Activated CD4-positive, alpha-beta T cell treated with anti-CD3 and anti-CD28 coated beads for 36 hours (primary cell): ENCODE data around the gene SAMD4A. TPM values are rescaled to one million over a fixed set of nuclear protein-coding genes. Genes with fewer than 3 reads are reported as not detected.

ENCODE experiments used
- ATAC-seq: fragments of 200-7000 bp; cut with Tn5 transposase; one replicate; pipeline ENCODE4 v1.10.0; 2021; ENCODE audit warnings: mild to moderate bottlenecking, moderate library complexity
- CTCF ChIA-PET: fragments of 350-600 bp; sonication (Branson Sonifier 250); formaldehyde crosslinking; loops from one replicate; lab custom pipeline; 2021; ENCODE audit warnings: antibody characterized with exemption; lab: Charles Lee
- POLR2A ChIA-PET: fragments of 350-600 bp; sonication (Branson Sonifier 250); formaldehyde crosslinking; loops from one replicate; lab custom pipeline; 2021; ENCODE audit warnings: antibody characterized with exemption, inconsistent platforms; lab: Charles Lee
- DNase-seq: peaks from one replicate; pipeline ENCODE4 v3.0.0-alpha.2; 2020
- H3K27ac Mint-ChIP-seq: one replicate; pipeline ENCODE4 v1.8.0; 2021; ENCODE audit warnings: mixed read lengths
- H3K27me3 Mint-ChIP-seq: one replicate; pipeline ENCODE4 v1.8.0; 2021; ENCODE audit warnings: mixed read lengths
- H3K36me3 Mint-ChIP-seq: one replicate; pipeline ENCODE4 v1.8.0; 2021; ENCODE audit warnings: low read depth, mixed read lengths
- H3K4me1 Mint-ChIP-seq: one replicate; pipeline ENCODE4 v1.8.0; 2021; ENCODE audit warnings: mixed read lengths
- H3K4me3 Mint-ChIP-seq: one replicate; pipeline ENCODE4 v1.8.0; 2021; ENCODE audit warnings: mild to moderate bottlenecking, moderate library complexity, mixed read lengths
- H3K9me3 Mint-ChIP-seq: one replicate; pipeline ENCODE4 v1.8.0; 2021; ENCODE audit warnings: low read depth, mixed read lengths
- intact Hi-C, 2 experiments: fragments of 100-400 bp; cut with DNase I in 1 of 2; cut with micrococcal nuclease in 1 of 2; formaldehyde crosslinking; loops; one replicate each; pipeline versions ENCODE4 v1.14.2 to v1.15.1; 2022 to 2024; cut with DNase I, micrococcal nuclease
- total RNA-seq, 2 experiments: library from RNA; stranded (reverse); gene quantifications; one replicate each; pipeline ENCODE4 v1.2.3, GENCODE V29; 2021

The SAMD4A gene
- total RNA-seq, 2 experiments from 2014 or later, result 2.7 to 2.8 TPM

DNA sequence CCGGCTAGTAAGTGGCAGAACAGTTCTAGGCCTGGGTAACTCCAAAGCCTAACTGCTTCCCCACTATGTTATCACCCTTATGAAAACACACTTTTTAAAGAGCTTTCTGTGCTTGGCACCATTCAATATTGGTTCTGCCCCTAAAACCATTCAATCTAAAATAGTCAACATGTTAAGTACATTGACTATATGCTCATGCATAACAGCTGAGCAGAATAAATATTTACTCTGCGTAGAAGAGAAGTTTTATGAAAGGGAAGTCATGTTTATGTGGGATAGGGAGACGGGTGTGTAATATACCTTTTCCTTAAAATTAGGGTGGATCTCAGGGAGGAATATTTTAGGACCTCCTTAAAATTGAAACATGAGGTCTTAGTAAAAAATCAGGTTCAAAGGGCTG lies 80.5 kb downstream of the SAMD4A start:
- H3K36me3 Mint-ChIP-seq, result no peaks in the 10 kb centered on the region
- CTCF ChIA-PET, result interaction anchor here (1.2 to 1.9 kb wide), 2 partner anchors 16 to 83 kb away, joined by 4 to 6 read pairs; no protein-coding TSS in a partner anchor

DNA sequence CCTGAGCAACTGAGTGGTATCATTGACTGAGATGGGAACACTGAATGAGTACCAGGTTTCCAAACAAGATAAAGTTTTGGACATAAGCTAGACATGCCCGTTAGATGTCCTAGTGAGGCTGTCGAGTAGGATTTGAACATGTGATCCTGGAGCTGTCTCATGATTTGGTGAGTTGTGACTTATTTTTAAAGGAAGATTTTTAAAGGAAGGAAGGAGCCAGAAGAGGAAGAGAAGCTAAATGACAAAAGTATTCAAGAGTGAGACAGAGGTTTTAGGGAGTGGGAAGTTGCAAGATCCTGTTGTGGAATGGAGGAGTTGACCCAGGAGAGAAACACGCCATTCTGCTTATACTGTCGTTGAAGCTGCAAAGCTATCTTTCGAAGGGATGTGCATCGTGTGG lies 82.1 kb downstream of the SAMD4A start:
- Mint-ChIP-seq H3K27me3 (peaks cover 21% of the 10 kb centered on the region), H3K36me3 (no peaks in the 10 kb centered on the region), H3K4me3 (no peak overlapping the region), H3K9me3 (no peaks in the 10 kb centered on the region), H3K27ac (no peak overlapping the region), H3K4me1 (peaks cover 17% of the 10 kb centered on the region)
- DNase-seq (no peak), ATAC-seq (no peak)
- intact Hi-C loops, result no loop called here
- ChIA-PET POLR2A (no interaction called here), CTCF (interaction anchor here (0.8 to 1.1 kb wide), 2 partner anchors 37 to 56 kb away, joined by 3 read pairs; no protein-coding TSS in a partner anchor)

More for the DNA sequence above, 80.5 kb downstream of the SAMD4A start:
- POLR2A ChIA-PET, result interaction anchor here (0.6 kb wide), 1 partner anchor 208 kb away, joined by 7 read pairs; no protein-coding TSS in a partner anchor
- DNase-seq (no peak), ATAC-seq (no peak)
- H3K27ac Mint-ChIP-seq, result no peak overlapping the region
- peaks cover 17% of the 10 kb centered on the region for H3K4me1 Mint-ChIP-seq
- peaks cover 12% of the 10 kb centered on the region for H3K27me3 Mint-ChIP-seq
- H3K4me3 Mint-ChIP-seq, result no peak overlapping the region
- intact Hi-C loops, result loop anchor here in 1 of 2 experiments (2.0 kb wide), 1 partner anchor 25 kb away; no protein-coding TSS in a partner anchor
- no peaks in the 10 kb centered on the region for H3K9me3 Mint-ChIP-seq

DNA sequence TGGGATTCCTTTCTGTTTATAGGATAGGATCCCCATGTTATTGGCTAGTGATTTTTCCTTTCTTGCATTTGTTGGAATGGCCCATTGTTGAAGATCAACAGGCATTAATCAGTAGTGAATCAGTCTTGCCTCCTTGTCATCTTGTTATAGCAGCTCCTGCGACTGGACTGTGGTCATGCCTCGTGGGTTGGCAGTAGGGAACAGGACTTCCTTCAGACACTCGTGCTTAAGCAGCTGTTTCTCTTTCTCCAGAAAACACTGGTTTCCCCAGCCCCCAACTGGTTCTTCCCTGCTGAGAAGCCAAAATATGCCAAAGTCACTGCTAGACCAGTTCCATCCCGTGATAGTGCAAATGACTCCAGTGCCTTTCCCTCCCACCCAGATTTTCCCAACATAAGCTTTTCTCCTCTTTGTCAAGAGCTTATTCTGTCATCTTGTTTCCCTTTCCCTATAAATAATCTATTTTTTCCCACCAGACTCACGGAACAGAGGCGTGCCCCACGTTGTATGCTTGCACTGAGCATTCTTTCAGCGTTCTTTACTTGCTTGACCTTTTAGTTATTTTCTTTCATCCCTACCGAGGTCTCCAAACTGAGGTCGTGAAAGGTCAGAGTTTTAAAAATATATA lies 83.5 kb downstream of the SAMD4A start:
- intact Hi-C loops, result no loop called here

DNA sequence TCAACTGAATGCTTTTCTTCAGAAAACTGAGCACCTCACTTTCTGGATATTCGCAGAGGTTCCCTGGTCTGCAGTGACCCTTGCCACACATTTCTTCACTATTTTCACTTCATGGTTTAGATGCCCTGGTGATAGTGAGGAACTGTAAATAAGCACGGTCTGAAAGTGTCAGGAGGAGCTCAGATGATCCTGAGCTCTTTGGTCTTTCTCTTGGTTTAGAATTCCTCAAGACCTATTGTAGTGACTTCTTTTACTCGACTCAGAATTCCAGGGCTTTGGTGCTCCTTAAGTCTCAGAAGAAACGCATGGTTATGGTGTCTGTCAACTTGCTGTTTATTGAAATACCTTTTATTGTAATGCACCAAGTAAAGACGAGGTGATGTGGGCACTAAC lies 84.0 kb downstream of the SAMD4A start:
- ChIA-PET POLR2A (no interaction called here), CTCF (interaction anchor here (0.5 kb wide), 1 partner anchor 354 kb away, joined by 3 read pairs; no protein-coding TSS in a partner anchor)
- Mint-ChIP-seq H3K27ac (no peak overlapping the region), H3K27me3 (peaks cover 27% of the 10 kb centered on the region), H3K9me3 (no peaks in the 10 kb centered on the region), H3K4me1 (peaks cover 13% of the 10 kb centered on the region), H3K36me3 (no peaks in the 10 kb centered on the region), H3K4me3 (no peak overlapping the region)
- intact Hi-C loops, result no loop called here
- no peak for ATAC-seq
- DNase-seq, result no peak

More for the DNA sequence above, 83.5 kb downstream of the SAMD4A start:
- ChIA-PET POLR2A (no interaction called here), CTCF (interaction anchor here (0.5 kb wide), 1 partner anchor 355 kb away, joined by 3 read pairs; no protein-coding TSS in a partner anchor)
- peaks cover 27% of the 10 kb centered on the region for H3K27me3 Mint-ChIP-seq
- H3K4me3 Mint-ChIP-seq, result no peak overlapping the region
- ATAC-seq (no peak), DNase-seq (no peak)
- H3K4me1 Mint-ChIP-seq, result peaks cover 17% of the 10 kb centered on the region
- no peaks in the 10 kb centered on the region for H3K36me3 Mint-ChIP-seq
- H3K27ac Mint-ChIP-seq, result no peak overlapping the region
- H3K9me3 Mint-ChIP-seq, result no peaks in the 10 kb centered on the region

DNA sequence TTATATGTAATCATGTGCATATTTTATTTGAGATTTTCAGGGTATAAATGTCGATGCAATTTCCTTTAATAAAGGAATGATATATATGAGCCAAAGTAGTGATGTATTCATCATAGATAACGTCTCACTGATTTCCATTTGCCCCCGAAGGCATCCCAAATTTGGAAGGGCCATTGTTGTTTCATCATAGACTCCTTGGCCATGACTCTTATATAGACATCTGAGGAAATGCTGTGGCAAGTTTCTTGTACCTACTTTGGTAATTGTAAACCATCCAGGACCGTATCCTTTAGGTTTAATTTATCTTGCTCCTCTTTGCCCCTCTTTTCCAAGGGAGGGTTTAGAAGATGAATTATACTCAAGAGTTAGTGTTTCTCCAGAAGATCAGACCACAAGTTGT lies 84.7 kb downstream of the SAMD4A start:
- intact Hi-C loops, result no loop called here
- Mint-ChIP-seq H3K27ac (no peak overlapping the region), H3K9me3 (no peaks in the 10 kb centered on the region), H3K4me1 (peaks cover 6% of the 10 kb centered on the region), H3K4me3 (no peak overlapping the region), H3K27me3 (peaks cover 27% of the 10 kb centered on the region), H3K36me3 (no peaks in the 10 kb centered on the region)
- DNase-seq (no peak), ATAC-seq (no peak)
- ChIA-PET POLR2A (no interaction called here), CTCF (no interaction called here)

DNA sequence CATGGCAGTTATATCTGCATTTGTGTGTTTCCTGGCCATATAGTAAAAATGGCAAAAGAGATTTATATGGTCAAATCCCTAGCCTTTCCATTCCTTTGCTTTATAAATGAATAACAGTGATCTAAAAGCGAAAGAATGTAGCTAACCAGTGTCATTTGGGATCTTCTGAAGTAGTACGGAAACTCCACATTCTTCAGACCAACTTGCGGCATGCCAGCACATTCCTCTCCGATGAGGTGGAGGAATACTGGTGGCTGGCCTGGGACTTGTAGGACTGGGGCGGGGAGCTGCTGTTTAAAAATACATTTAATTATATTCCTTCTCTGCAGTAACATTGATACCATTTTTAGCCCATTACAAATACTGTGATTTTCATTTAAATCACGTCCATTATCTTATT lies 85.3 kb downstream of the SAMD4A start:
- DNase-seq (no peak), ATAC-seq (no peak)
- no peaks in the 10 kb centered on the region for H3K36me3 Mint-ChIP-seq
- intact Hi-C loops, result no loop called here
- H3K27ac Mint-ChIP-seq, result no peak overlapping the region
- H3K9me3 Mint-ChIP-seq, result no peaks in the 10 kb centered on the region
- H3K4me3 Mint-ChIP-seq, result no peak overlapping the region
- ChIA-PET POLR2A (no interaction called here), CTCF (no interaction called here)
- peaks cover 27% of the 10 kb centered on the region for H3K27me3 Mint-ChIP-seq
- peaks cover 5% of the 10 kb centered on the region for H3K4me1 Mint-ChIP-seq

DNA sequence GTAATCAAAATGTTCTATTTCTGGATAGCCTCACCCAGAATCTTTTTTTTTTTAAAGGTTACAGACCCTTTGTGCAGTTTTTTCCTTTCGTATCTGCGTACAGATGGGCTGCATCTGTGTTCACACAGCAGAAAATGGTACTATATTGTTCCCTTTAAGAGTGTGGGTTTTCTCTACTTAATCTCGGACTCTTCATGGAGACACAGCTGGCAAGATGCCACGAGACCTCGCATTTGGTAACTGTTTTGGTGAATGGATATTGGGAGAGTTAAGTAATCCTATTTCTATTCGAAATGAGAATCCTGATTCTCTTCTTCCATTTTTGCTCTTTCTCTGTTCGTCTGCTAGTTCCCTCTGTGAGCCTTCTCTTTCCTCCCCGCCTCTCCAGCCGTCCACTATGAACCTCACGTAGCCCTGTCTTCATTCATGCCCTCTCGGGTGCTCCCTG lies 85.7 kb downstream of the SAMD4A start:
- no peaks in the 10 kb centered on the region for H3K36me3 Mint-ChIP-seq
- CTCF ChIA-PET, result no interaction called here
- peaks cover 27% of the 10 kb centered on the region for H3K27me3 Mint-ChIP-seq
- intact Hi-C loops, result no loop called here
- no peaks in the 10 kb centered on the region for H3K9me3 Mint-ChIP-seq
- POLR2A ChIA-PET, result no interaction called here
- H3K4me1 Mint-ChIP-seq, result peaks cover 5% of the 10 kb centered on the region
- no peak overlapping the region for H3K4me3 Mint-ChIP-seq
- H3K27ac Mint-ChIP-seq, result no peak overlapping the region
- DNase-seq (no peak), ATAC-seq (no peak)

DNA sequence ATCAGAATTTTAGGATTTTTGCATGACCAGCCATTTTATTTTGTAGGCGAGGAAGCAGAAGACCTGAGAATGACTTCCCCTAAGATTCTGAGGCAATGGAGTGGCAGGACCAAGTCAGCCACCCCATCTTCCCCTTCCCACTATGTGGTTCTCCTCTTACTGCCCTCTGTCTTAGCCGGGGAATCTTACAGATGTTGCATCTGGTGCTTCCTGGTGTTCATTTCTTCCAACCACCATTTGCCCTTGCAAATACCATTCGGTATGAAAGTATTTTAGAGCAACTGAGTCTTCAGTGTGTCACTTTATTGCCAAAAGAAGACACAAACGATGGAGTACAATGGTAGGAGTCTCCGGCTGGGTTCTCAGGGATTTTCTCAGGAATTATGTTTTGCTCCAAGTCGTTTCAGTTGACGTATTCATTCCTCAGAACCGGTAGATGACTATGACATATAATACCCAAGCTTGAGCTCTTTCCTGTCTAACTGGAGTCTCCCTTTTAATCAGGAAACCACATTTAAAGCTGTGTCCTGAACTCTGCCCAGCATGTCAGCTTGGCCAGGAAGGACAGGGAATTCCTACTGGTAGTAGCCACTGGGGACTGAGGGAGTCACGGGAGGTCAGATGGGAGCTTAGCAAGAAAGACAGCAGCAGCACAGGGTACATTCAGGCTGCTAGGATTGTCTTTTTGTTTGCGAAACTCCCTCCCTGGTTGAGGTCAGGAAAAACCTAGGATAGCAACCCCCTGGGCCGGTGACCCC lies 87.0 kb downstream of the SAMD4A start:
- DNase-seq (no peak), ATAC-seq (no peak)
- H3K36me3 Mint-ChIP-seq, result no peaks in the 10 kb centered on the region
- intact Hi-C loops, result no loop called here
- no peaks in the 10 kb centered on the region for H3K9me3 Mint-ChIP-seq
- no peak overlapping the region for H3K27ac Mint-ChIP-seq
- ChIA-PET POLR2A (no interaction called here), CTCF (interaction anchor here (0.6 to 0.7 kb wide), 2 partner anchors 17 to 87 kb away, joined by 3 read pairs; no protein-coding TSS in a partner anchor)
- H3K4me1 Mint-ChIP-seq, result peaks cover 5% of the 10 kb centered on the region
- peaks cover 27% of the 10 kb centered on the region for H3K27me3 Mint-ChIP-seq
- H3K4me3 Mint-ChIP-seq, result no peak overlapping the region

DNA sequence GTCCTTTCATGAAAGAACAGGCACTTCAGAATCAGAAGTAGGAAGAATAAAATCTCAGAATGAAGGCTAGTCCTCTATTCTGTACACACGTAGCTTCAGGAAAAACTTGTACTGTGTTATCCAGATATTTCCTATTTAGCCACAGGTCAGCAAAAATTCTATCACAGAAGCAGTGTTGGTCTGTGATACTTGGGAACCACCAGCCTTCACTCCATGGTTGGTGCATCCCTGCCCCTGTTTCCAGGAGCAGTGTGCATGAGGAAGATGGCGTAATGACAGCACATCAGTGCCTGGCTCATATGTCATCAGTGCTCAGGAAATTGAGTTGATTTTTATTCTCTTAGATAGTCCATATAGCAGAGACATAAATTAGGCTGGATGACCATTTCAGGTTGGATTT lies 87.7 kb downstream of the SAMD4A start:
- H3K27me3 Mint-ChIP-seq, result peaks cover 27% of the 10 kb centered on the region
- H3K36me3 Mint-ChIP-seq, result no peaks in the 10 kb centered on the region
- POLR2A ChIA-PET, result no interaction called here
- intact Hi-C loops, result no loop called here
- DNase-seq (no peak), ATAC-seq (no peak)
- no peak overlapping the region for H3K27ac Mint-ChIP-seq
- CTCF ChIA-PET, result interaction anchor here (0.7 kb wide), 1 partner anchor 86 kb away, joined by 3 read pairs; no protein-coding TSS in a partner anchor
- H3K4me1 Mint-ChIP-seq, result peaks cover 5% of the 10 kb centered on the region
- H3K4me3 Mint-ChIP-seq, result no peak overlapping the region
- H3K9me3 Mint-ChIP-seq, result no peaks in the 10 kb centered on the region

DNA sequence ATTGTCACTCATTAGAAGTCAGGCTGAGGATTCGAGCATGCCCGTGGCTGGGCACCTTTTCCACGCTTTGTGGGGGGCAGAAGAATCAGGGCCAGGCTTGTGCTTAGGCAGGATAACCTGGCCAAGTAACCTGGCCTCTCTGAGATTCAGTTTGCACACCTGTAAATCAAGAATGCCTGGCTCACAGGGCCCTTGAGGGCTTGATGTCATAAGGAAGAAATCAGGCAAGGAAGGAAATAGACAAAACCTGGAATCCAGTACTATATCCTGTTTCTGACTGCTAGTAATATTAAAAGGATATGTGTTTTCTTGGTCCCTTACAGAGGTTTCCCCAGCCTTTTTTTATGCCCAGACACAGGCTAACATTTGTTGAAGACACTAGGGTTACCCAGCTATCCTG lies 91.9 kb downstream of the SAMD4A start:
- intact Hi-C loops, result no loop called here
- Mint-ChIP-seq H3K27ac (no peak overlapping the region), H3K36me3 (no peaks in the 10 kb centered on the region), H3K27me3 (peaks cover 9% of the 10 kb centered on the region), H3K4me3 (no peak overlapping the region), H3K9me3 (no peaks in the 10 kb centered on the region), H3K4me1 (no peaks in the 10 kb centered on the region)
- POLR2A ChIA-PET, result no interaction called here
- CTCF ChIA-PET, result no interaction called here
- no peak for ATAC-seq
- DNase-seq, result no peak

DNA sequence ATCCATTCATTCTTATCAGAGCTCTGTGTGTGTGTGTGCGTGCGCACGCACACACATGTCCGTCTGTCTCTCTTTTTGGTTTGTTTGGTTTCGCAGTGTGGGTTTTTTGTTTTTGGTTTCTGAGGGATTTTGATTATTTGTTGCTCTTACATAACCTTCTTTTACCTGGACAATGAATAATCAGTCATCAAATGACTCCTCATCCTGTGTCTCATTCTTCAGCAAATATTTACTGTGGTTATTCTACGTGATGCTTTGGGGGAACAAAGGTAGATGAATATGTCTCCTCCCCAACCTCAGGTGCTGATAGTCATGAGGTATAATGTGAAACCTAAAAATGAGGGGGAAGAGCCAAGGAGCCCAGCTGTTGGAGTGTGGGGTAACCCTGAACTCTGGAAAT lies 92.4 kb downstream of the SAMD4A start:
- ChIA-PET CTCF (no interaction called here), POLR2A (no interaction called here)
- no peaks in the 10 kb centered on the region for H3K4me1 Mint-ChIP-seq
- H3K36me3 Mint-ChIP-seq, result no peaks in the 10 kb centered on the region
- DNase-seq, result no peak
- peaks cover 7% of the 10 kb centered on the region for H3K27me3 Mint-ChIP-seq
- H3K27ac Mint-ChIP-seq, result no peak overlapping the region
- intact Hi-C loops, result no loop called here
- no peaks in the 10 kb centered on the region for H3K9me3 Mint-ChIP-seq
- ATAC-seq, result no peak
- no peak overlapping the region for H3K4me3 Mint-ChIP-seq
